ENCODE results near the gene C17orf107. TPM values are rescaled to one million over a fixed set of nuclear protein-coding genes. Genes with fewer than 3 reads are reported as not detected.
"Not testable (repeated sequence)": the region's sequence is repeated elsewhere in the genome, so short reads cannot be mapped to it uniquely, and the experiment has no call there.

C17orf107 gene
- total RNA-seq, 1 donor from 2014 or later, result 1.8 TPM

- no peak overlapping the region for H3K4me3 Mint-ChIP-seq (ENCODE audit: unreplicated experiment)
- H3K4me1 Mint-ChIP-seq (ENCODE audit: low read depth), result peaks cover 4% of the 10 kb centered on the region
- TF ChIP-seq CTCF (IDR thresholded peaks at IDR 0.05), result no peak
- no peaks in the 10 kb centered on the region for H3K27me3 Mint-ChIP-seq (ENCODE audit: low read depth)
- peak overlapping the region; percentile 57 for H3K27ac Mint-ChIP-seq (ENCODE audit: unreplicated experiment)
- DNase-seq (ENCODE audit: low spot score), result peak; percentile 72
- H3K9me3 Mint-ChIP-seq (ENCODE audit: low read depth), result no peaks in the 10 kb centered on the region
- H3K36me3 Mint-ChIP-seq (ENCODE audit: low read depth), result peaks cover 10% of the 10 kb centered on the region
Observed at GRCh38 chr17:4901648-4902344, 2.5 kb downstream of the C17orf107 start.

- no peaks in the 10 kb centered on the region for H3K27me3 Mint-ChIP-seq (ENCODE audit: low read depth)
- no peak overlapping the region for H3K27ac Mint-ChIP-seq (ENCODE audit: unreplicated experiment)
Observed at GRCh38 chr17:4902540-4902939, 3.2 kb downstream of the C17orf107 start.

GRCh38 chr17:4903051-4903818, 3.9 kb downstream of the C17orf107 start, which contains the start of gene CHRNE:
Gene CHRNE, minus strand, starts transcription at chr17:4903098. Its CDS starts 35 bp downstream, at chr17:4903063.
- H3K27me3 Mint-ChIP-seq (ENCODE audit: low read depth), result no peaks in the 10 kb centered on the region
- peak; percentile 62 for DNase-seq (ENCODE audit: low spot score)
- peak; percentile 84 for TF ChIP-seq CTCF (IDR thresholded peaks at IDR 0.05)

More at GRCh38 chr17:4902540-4902939, 3.2 kb downstream of the C17orf107 start:
- peak; percentile 59 for DNase-seq (ENCODE audit: low spot score)
- no peak for TF ChIP-seq CTCF (IDR thresholded peaks at IDR 0.05)
- H3K36me3 Mint-ChIP-seq (ENCODE audit: low read depth), result peaks cover 6% of the 10 kb centered on the region
- no peak overlapping the region for H3K4me3 Mint-ChIP-seq (ENCODE audit: unreplicated experiment)
- no peaks in the 10 kb centered on the region for H3K9me3 Mint-ChIP-seq (ENCODE audit: low read depth)
- peaks cover 4% of the 10 kb centered on the region for H3K4me1 Mint-ChIP-seq (ENCODE audit: low read depth)

GRCh38 chr17:4906642-4907041, 7.3 kb downstream of the C17orf107 start:
- not testable (repeated sequence) for DNase-seq (ENCODE audit: low spot score); H3K4me1 Mint-ChIP-seq (ENCODE audit: low read depth); H3K36me3 Mint-ChIP-seq (ENCODE audit: low read depth); H3K27ac Mint-ChIP-seq (ENCODE audit: unreplicated experiment); H3K4me3 Mint-ChIP-seq (ENCODE audit: unreplicated experiment); H3K27me3 Mint-ChIP-seq (ENCODE audit: low read depth); H3K9me3 Mint-ChIP-seq (ENCODE audit: low read depth)

More at GRCh38 chr17:4903051-4903818, 3.9 kb downstream of the C17orf107 start, which contains the start of gene CHRNE:
- Mint-ChIP-seq H3K4me3 (ENCODE audit: unreplicated experiment) (no peak within 1 kb of the TSS), H3K4me1 (ENCODE audit: low read depth) (peaks cover 4% of the 10 kb centered on the region), H3K27ac (ENCODE audit: unreplicated experiment) (peak within 1 kb of the TSS; percentile 57), H3K36me3 (ENCODE audit: low read depth) (peaks cover 6% of the 10 kb centered on the region), H3K9me3 (ENCODE audit: low read depth) (no peaks in the 10 kb centered on the region)

GRCh38 chr17:4908301-4908700, 9.0 kb downstream of the C17orf107 start:
- H3K27ac Mint-ChIP-seq (ENCODE audit: unreplicated experiment), result no peak overlapping the region
- H3K4me3 Mint-ChIP-seq (ENCODE audit: unreplicated experiment), result no peak overlapping the region
- H3K27me3 Mint-ChIP-seq (ENCODE audit: low read depth), result no peaks in the 10 kb centered on the region
- H3K4me1 Mint-ChIP-seq (ENCODE audit: low read depth), result peaks cover 3% of the 10 kb centered on the region
- H3K9me3 Mint-ChIP-seq (ENCODE audit: low read depth), result no peaks in the 10 kb centered on the region
- no peak for TF ChIP-seq CTCF (IDR thresholded peaks at IDR 0.05)
- no peaks in the 10 kb centered on the region for H3K36me3 Mint-ChIP-seq (ENCODE audit: low read depth)
- DNase-seq (ENCODE audit: low spot score), result peak; percentile 72
